ENCODE measurements around the gene NEIL1.
"Not testable (repeated sequence)": the region's sequence is repeated elsewhere in the genome, so short reads cannot be mapped to it uniquely, and the experiment has no call there.

NEIL1 gene

GRCh38 chr15:75371901-75372688 is 25.3 kb downstream of the NEIL1 start:
- no peak for DNase-seq (ENCODE audit: low read depth in 1 of 2, low spot score in 1 of 2)

DNA sequence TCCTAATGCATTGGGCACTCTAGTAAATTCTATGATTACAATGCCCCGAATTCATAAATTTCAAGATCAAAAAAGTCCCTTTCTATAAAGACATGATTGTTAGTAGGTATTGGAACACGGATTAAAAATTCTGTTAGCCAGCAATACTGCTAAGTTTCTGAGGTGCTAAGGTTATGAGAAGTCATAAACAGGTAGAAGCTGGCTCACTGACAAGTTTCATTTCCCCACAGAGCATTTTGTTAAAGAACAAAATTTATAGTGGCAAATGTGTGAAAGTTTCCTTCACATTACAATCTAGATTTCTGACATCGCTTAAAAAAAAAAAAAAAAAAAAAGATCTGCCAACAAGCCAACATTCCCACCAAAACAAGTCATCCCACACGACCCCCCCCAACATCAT is 33.9 kb downstream of the NEIL1 start:
- DNase-seq (ENCODE audit: low read depth in 1 of 2, low spot score in 1 of 2), result no peak

GRCh38 chr15:75383986-75384385 is 37.1 kb downstream of the NEIL1 start:
- not testable (repeated sequence) for DNase-seq (ENCODE audit: low read depth in 1 of 2, low spot score in 1 of 2)

GRCh38 chr15:75389791-75390382 is 43.0 kb downstream of the NEIL1 start:
- no peak for DNase-seq (ENCODE audit: low read depth in 1 of 2, low spot score in 1 of 2)

- no peak for DNase-seq (ENCODE audit: low read depth in 1 of 2, low spot score in 1 of 2)
These were observed 50.7 kb downstream of the NEIL1 start for GRCh38 chr15:75397494-75397893.

DNA sequence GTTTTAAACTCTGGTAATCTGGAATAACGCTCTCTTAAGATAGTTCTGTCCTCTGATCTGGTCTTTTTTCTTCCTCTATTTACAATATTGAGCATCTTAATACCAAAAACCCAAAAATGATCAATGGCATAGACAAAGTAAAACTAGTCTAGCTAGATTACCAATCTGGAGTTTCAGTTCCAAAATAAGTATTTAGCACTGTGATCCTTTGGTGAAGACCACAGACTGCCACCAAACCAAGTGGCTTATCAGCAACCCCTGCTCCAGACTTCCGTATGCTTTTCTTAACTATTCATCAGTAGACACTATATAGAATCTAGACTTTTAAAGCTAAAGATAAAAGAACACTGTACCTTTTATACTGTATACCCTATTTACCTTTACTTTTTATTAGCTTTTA is 57.1 kb downstream of the NEIL1 start:
- no peak for DNase-seq (ENCODE audit: low read depth in 1 of 2, low spot score in 1 of 2)

Data from activated T-helper 1 cell treated with anti-CD3 and anti-CD28 coated beads, Interleukin-2, amount 50 U/mL, for 16 hours (primary cell).